HepG2 (cell line): ENCODE data around the gene ZFR2. TPM values are rescaled to one million over a fixed set of nuclear protein-coding genes. Genes with fewer than 3 reads are reported as not detected.

Experiments used
- ATAC-seq: fragments of 200-7000 bp; cut with Tn5 transposase; 3 replicates; pipeline ENCODE4 v1.9.1; 2020; ENCODE audit warnings: mild to moderate bottlenecking, moderate library complexity
- BruUV-seq: library from RNA; stranded (reverse); fragments of 400-500 nt; replicated peaks from 2 replicates; lab custom pipeline; 2021; lab: Mats Ljungman, UMichigan
- CTCF ChIA-PET: fragments of 300-600 bp; formaldehyde crosslinking; extraction: SDS; loops from one replicate; lab custom pipeline; 2021; ENCODE audit warnings: low total read pairs, inconsistent platforms, low intra/inter-chr PET ratio; lab: Yijun Ruan, JAX
- POLR2A ChIA-PET: fragments of 350-600 bp; sonication (Branson Sonifier 250); formaldehyde crosslinking; loops from one replicate; lab custom pipeline; 2020; ENCODE audit warnings: antibody characterized with exemption, inconsistent platforms; lab: Yijun Ruan, JAX
- DNase-seq: peaks from one replicate; pipeline ENCODE4 v3.0.0-alpha.2; 2015; ENCODE audit warnings: low spot score
- FAIRE-seq: peaks from 3 replicates; lab custom pipeline; 2011; peaks lifted over from hg19 to GRCh38; lab: Jason Lieb, UNC
- H2AFZ ChIP-seq: one replicate; pipeline ENCODE4 v1.6.1; 2011; ENCODE audit warnings: low read length, inconsistent platforms
- H3K27ac ChIP-seq: fragments of 300-600 bp; 3 replicates; pipeline ENCODE4 v1.8.0; 2011; ENCODE audit warnings: mixed run types, mild to moderate bottlenecking, mixed read lengths, low read length, inconsistent platforms; ENCODE audit not compliant: insufficient read depth; ENCODE audit errors: extremely low read length
- H3K27me3 ChIP-seq, 2 experiments: fragments of 200-600 bp in 1 of 2; 2 replicates in 1 of 2; 3 replicates in 1 of 2; pipeline versions ENCODE4 v1.6.0 to v1.8.0; 2011; ENCODE audit warnings: low read length in 2 of 2, mild to moderate bottlenecking in 2 of 2, moderate library complexity in 2 of 2, inconsistent platforms in 1 of 2; ENCODE audit not compliant: insufficient read depth in 2 of 2, control insufficient read depth in 1 of 2
- H3K36me3 ChIP-seq, 2 experiments: fragments of 200-600 bp in 1 of 2; replicated peaks in 1 of 2; 2 replicates in 1 of 2; 3 replicates in 1 of 2; pipeline versions ENCODE4 v1.5.1 to v1.8.0; 2011; ENCODE audit warnings: low read length in 2 of 2, inconsistent platforms in 1 of 2; ENCODE audit not compliant: insufficient read depth in 2 of 2, control insufficient read depth in 1 of 2
- H3K4me1 ChIP-seq: 2 replicates; pipeline ENCODE4 v1.5.1; 2012; ENCODE audit warnings: low read length, inconsistent platforms; ENCODE audit not compliant: insufficient read depth
- H3K4me2 ChIP-seq: 2 replicates; pipeline ENCODE4 v1.6.0; 2011; ENCODE audit warnings: low read depth, low read length, inconsistent platforms
- H3K4me3 ChIP-seq, 3 experiments: fragments of 200-600 bp in 1 of 3; sonication (generic), shearing (Covaris generic) in 1 of 3; replicated peaks in 1 of 3; 2 replicates each; pipeline ENCODE4 v1.5.1; 2011 to 2016; ENCODE audit warnings: low read length in 3 of 3, inconsistent platforms in 2 of 3, low read depth in 2 of 3, mild to moderate bottlenecking in 2 of 3, control low read depth in 1 of 3, mixed read lengths in 1 of 3; ENCODE audit not compliant: insufficient read depth in 1 of 3
- H3K79me2 ChIP-seq: one replicate; pipeline ENCODE4 v1.6.1; 2011; ENCODE audit warnings: low read length, inconsistent platforms; ENCODE audit not compliant: insufficient read depth
- H3K9ac ChIP-seq: 2 replicates; pipeline ENCODE4 v1.6.0; 2011; ENCODE audit warnings: mild to moderate bottlenecking, low read depth, low read length, inconsistent platforms; ENCODE audit not compliant: insufficient read depth
- H3K9me3 ChIP-seq: 2 replicates; pipeline ENCODE4 v1.5.1; 2012; ENCODE audit warnings: mild to moderate bottlenecking, low read length
- H4K20me1 ChIP-seq: 2 replicates; pipeline ENCODE4 v1.6.0; 2011; ENCODE audit warnings: inconsistent platforms, mild to moderate bottlenecking, low read length, moderate library complexity; ENCODE audit not compliant: insufficient read depth
- ATAD3A ChIP-seq: sonication (generic); formaldehyde crosslinking; IDR thresholded peaks from 2 replicates; pipeline ENCODE4 v1.4.0; 2020; ENCODE audit warnings: missing genetic modification reagents
- BHLHE40 ChIP-seq: IDR thresholded peaks from 2 replicates; pipeline ENCODE4 v1.6.1; 2011; ENCODE audit warnings: low read length, improper control_type of control experiment
- PLSCR1 ChIP-seq: sonication (generic); formaldehyde crosslinking; IDR thresholded peaks from 2 replicates; pipeline ENCODE4 v1.5.0; 2020; ENCODE audit warnings: missing genetic modification reagents, mild to moderate bottlenecking, borderline replicate concordance
- RFX3 ChIP-seq: IDR thresholded peaks from 2 replicates; pipeline ENCODE4 v1.6.1; 2016; ENCODE audit warnings: missing biosample characterization, missing genetic modification reagents
- RNF2 ChIP-seq: fragments of 450-650 bp; conservative IDR thresholded peaks from 2 replicates; pipeline ENCODE4 v1.6.1; 2016; ENCODE audit warnings: low read depth
- ZNF253 ChIP-seq: sonication (generic); formaldehyde crosslinking; IDR thresholded peaks from 2 replicates; pipeline ENCODE4 v1.8.0; 2022; ENCODE audit warnings: mild to moderate bottlenecking, missing genetic modification reagents, borderline replicate concordance
- ZNF33A ChIP-seq: sonication (generic); formaldehyde crosslinking; IDR thresholded peaks from 2 replicates; pipeline ENCODE4 v1.5.1; 2020; ENCODE audit warnings: missing genetic modification reagents, mild to moderate bottlenecking, moderate library complexity, borderline replicate concordance
- ZNF557 ChIP-seq: sonication (generic); formaldehyde crosslinking; IDR thresholded peaks from 2 replicates; pipeline ENCODE4 v1.4.0; 2020; ENCODE audit warnings: missing genetic modification reagents
- WGBS: methylation state at CpG from one replicate; pipeline ENCODE4 v1.1.6; 2017; ENCODE audit warnings: low lambda C conversion rate; 5-methylcytosine and 5-hydroxymethylcytosine counted together
- in situ Hi-C: cut with HindIII; loops from 2 replicates; pipeline ENCODE4 v1.10.0; 2017; ENCODE audit warnings: low pct_unique_long_range_greater_than_20kb; ENCODE audit not compliant: extremely low pct_ligation_motif_present
- intact Hi-C: fragments of 100-400 bp; cut with micrococcal nuclease; formaldehyde crosslinking; loops from one replicate; pipeline ENCODE4 v1.10.0; 2022; ENCODE audit not compliant: unreplicated experiment
- polyA plus RNA-seq, 8 experiments: library from polyadenylated mRNA; depleted of rRNA in 3 of 8; stranded (reverse) in 7 of 8; unstranded in 1 of 8; fragments of >200 nt; fragmentation: Illumina TruSeq in 4 of 8; extraction: Trizol in 4 of 8; gene quantifications; 2 replicates each; pipeline versions ENCODE4 v1.2.1 to v1.2.3, GENCODE V29; 2011 to 2016; ENCODE audit warnings: low read depth in 4 of 8, missing spikeins in 1 of 8, mixed read lengths in 1 of 8; ENCODE audit not compliant: insufficient read depth in 1 of 8
- total RNA-seq, 5 experiments: library from RNA; depleted of rRNA; stranded (reverse); fragments of >200 nt; fragmentation: Illumina TruSeq; extraction: Trizol; gene quantifications; 2 replicates each; pipeline ENCODE4 v1.2.3, GENCODE V29; 2016; ENCODE audit warnings: low read depth in 1 of 5

ZFR2 gene
- total and polyA plus RNA-seq, 2 of the 13 experiments (the other 11 are each of a cell fraction or from before 2014, with no cell fraction given), result 0.37 to 0.69 TPM

GRCh38 chr19:3759482-3760254 lies 109.2 kb downstream of the ZFR2 start:
- TF ChIP-seq ZNF33A (CRISPR knock-in tag), result no peak
- no peak for TF ChIP-seq ZNF253 (CRISPR knock-in tag)
- no peak for TF ChIP-seq BHLHE40
- no peak for TF ChIP-seq RFX3 (CRISPR knock-in tag)
- TF ChIP-seq ATAD3A (CRISPR knock-in tag), result no peak
- TF ChIP-seq ZNF557 (CRISPR knock-in tag), result no peak
- TF ChIP-seq PLSCR1 (CRISPR knock-in tag), result no peak
- no peak for TF ChIP-seq RNF2
- H3K4me1 ChIP-seq, result peaks cover 17% of the 10 kb centered on the region
- no peak overlapping the region for H2AFZ ChIP-seq
- peaks cover 12% of the 10 kb centered on the region for H3K79me2 ChIP-seq
- POLR2A ChIA-PET, result no interaction called here
- intact Hi-C loops, result loop anchor here (10.0 kb wide), 1 partner anchor 55 kb away; the partner anchor contains the start of genes PIP5K1C and TJP3
- ATAC-seq (no peak), FAIRE-seq (no peak), DNase-seq (no peak)
- in situ Hi-C loops, result no loop called here
- H3K4me3 ChIP-seq, result no peak overlapping the region; a peak in 1 of 6 replicates
- no peaks in the 10 kb centered on the region; a peak in 1 of 5 replicates for H3K27me3 ChIP-seq
- BruUV-seq, result no TSS peak
- 98% methylated on average over 9 of the region's 19 CpGs for WGBS
- H3K36me3 ChIP-seq, result peaks cover 0 to 8% of the 10 kb centered on the region in 2 experiments; a peak in 2 of 5 replicates
- H3K9me3 ChIP-seq, result no peaks in the 10 kb centered on the region
- CTCF ChIA-PET, result no interaction called here
- no peak overlapping the region for H3K27ac ChIP-seq
- no peaks in the 10 kb centered on the region for H4K20me1 ChIP-seq
- no peak overlapping the region for H3K9ac ChIP-seq
- peak overlapping the region; percentile 88; the same call in 1 of the 2 replicates for H3K4me2 ChIP-seq
